Vagina (tissue), 2 donors: ENCODE measurements around the gene PARVA.

ENCODE experiments used
- CTCF ChIP-seq, 3 experiments: fragments of 450-650 bp in 2 of 3; fragments of 200-600 bp in 1 of 3; sonication (generic) in 1 of 3; IDR thresholded peaks; one replicate each; pipeline ENCODE4 v1.5.1; 2017 to 2019; ENCODE audit warnings: antibody characterized with exemption in 3 of 3, mild to moderate bottlenecking in 2 of 3, moderate library complexity in 2 of 3
- POLR2A ChIP-seq, 2 donors: fragments of 450-650 bp; IDR thresholded peaks; one replicate each; pipeline ENCODE4 v1.6.1; 2017; ENCODE audit warnings: antibody characterized with exemption in 2 of 2, mild to moderate bottlenecking in 2 of 2, moderate library complexity in 2 of 2
- POLR2AphosphoS5 ChIP-seq, 2 donors: sonication (generic); formaldehyde crosslinking; IDR thresholded peaks; one replicate each; pipeline ENCODE4 v1.9.0; 2017; ENCODE audit warnings: antibody characterized with exemption in 2 of 2, mild to moderate bottlenecking in 2 of 2, low read depth in 1 of 2; ENCODE audit not compliant: insufficient read depth in 1 of 2

DNA sequence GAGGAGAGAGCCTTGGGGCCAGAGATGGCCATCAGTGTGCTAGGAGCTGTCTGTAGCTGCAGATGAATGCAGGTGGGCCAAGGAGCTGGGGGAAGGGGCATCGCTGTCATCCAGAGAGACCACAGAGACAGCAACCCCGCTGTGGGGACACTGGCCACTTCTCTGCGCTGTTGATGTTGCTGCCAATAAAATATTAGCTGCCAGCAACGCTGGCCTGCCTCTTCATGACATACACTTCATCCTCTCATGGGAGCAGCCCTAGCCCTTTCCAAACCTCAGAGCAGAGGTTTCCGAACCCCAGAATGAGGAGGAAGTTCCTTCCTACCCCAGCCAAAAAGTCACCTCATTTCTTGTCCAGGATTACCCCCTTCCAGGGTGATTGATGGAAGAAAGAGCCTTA, 106.2 kb downstream of the PARVA start:
- TF ChIP-seq CTCF (IDR thresholded peaks at IDR 0.05) (no peak), POLR2AphosphoS5 (IDR thresholded peaks at IDR 0.05; ENCODE audit: insufficient read depth in 1 of 2, low read depth in 1 of 2) (no peak), POLR2A (IDR thresholded peaks at IDR 0.05) (no peak)
